CD4-positive, alpha-beta T cell treated with Interleukin-12 subunit alpha and Interleukin-12 subunit beta, for 1 hour (primary cell): ENCODE data around the gene CLEC4M.
"Not testable (repeated sequence)": the region's sequence is repeated elsewhere in the genome, so short reads cannot be mapped to it uniquely, and the experiment has no call there.

Experiments used
- DNase-seq: peaks from one replicate; pipeline ENCODE4 v3.0.0-alpha.2; 2020

The CLEC4M gene

GRCh38 chr19:7742991-7743390 is 20.1 kb upstream of the CLEC4M start:
- no peak for DNase-seq

DNA sequence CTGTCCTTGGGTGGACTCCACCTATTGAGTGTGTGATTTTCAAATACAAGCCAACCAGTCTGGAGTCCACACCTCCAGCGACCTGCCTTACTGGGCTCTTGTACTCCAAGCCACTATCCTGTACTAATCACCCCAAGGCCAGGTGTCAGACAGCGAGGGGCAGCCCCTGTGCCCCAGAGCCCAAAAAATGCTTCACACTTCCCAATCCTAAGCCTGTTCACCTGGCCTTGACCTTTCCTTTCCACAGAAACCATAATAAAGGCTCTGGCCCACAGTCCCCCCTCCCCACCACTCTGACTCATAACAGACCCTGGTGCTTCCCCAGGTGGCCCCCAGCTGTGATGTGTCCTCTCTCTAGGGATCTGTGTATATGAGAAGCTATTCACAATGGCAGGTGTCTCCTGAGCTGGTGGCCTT is 19.6 kb upstream of the CLEC4M start:
- no peak for DNase-seq

GRCh38 chr19:7744199-7744786 is 18.8 kb upstream of the CLEC4M start:
- DNase-seq = no peak

DNA sequence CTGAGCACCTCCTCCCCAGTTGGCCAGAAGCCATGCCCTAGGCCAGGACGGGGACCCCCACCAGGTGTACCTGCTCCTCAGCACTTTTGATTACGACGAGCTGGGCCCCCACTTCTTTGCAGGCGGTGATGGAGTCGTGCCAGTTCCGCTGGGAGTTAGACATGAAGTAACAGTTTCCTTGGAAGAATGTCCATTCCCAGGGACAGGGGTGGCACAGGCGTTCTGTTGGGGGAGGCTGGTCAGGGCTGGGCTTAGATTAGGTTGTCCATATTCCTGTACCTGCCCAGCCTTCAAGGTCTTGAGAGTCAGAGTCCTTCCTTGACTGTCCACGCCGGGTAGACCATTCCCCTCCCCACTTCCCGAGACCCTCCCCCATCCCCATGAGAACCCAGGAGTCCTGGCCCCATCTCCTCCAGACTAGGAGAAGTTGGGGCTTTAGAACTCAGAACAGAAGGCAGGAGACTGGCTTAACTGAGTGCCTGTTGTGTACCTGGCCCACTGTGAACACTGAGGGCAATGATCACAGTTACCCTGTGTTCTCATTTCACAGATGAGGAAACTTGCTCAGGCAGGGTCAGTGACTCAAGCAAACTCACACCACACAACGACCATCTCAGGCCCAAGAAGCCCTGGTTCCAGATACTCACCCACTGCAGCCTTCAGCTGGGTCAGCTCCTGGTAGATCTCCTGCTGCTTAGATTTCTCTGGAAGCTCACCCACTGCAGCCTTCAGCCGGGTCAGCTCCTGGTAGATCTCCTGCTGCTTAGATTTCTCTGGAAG is 18.0 kb upstream of the CLEC4M start:
- no peak for DNase-seq

DNA sequence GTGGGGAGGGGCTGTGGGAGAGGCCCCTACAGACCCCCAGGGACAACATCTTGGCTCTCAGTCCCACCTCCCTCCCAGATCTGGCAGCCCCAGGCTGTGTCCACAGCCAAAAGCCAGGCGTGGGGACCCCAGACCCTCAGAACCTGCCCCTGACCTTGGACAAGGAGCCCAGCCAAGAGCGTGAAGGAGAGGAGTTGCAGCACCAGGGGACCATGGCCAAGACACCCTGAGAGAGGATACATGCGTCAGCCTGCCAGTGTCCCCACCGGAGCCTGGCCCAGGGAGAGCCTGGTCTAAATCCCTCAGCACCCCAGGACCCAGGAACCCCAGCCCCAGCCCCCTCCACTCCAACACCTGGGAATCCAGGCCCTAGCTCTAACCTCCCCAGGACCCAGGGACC is 16.7 kb upstream of the CLEC4M start:
- not testable (repeated sequence) for DNase-seq

DNA sequence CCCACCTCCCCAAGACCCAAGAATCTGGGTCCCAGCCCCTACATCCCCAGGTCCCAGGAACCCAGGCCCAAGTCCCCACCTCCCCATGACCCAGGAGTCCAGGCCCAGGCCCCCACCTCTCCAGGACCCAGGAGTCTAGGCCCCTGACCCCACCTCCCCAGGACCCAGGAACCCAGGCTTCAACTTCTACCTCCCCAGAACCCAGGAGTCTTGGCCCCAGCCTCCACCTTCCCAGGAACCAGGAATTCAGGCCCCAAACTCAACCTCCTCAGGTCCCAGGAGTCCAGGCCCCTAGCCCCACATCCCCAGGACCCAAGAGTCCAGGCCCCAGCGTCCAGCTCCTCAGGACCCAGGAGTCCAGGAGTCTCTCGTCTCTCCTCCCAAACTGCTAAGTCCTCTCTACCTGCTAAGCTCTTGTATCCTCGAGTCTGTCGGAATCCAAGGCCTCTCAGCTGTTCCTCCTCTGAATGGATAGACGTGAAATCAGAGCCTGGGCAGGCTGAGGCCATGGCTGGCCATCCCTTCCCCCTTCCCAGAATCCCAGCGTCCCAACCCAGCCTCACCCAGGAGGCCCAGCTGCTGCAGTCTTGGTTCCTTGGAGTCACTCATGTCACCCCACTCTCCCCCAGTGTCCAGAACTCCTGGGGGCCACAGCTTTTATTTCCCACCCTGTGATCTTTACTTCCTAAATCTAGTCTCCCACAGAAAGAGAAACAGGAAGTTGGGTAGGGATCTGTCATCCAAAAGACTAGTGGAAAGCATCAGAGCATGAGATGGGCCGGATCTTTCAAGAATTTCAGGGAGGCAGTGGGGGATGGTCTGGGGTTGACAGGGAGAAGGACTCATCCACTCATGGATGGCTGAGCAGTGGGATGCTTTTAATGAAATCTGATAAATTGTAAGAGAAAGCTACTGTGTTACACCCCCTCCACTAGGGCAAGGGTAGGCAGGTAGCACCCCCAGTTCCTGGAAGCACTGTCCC is 15.8 kb upstream of the CLEC4M start, which contains the start of gene CD209:
Gene CD209, minus strand, starts transcription at position 632 of the 982 bp plus-strand sequence. Its CDS starts 23 bp downstream, at position 609.
- DNase-seq = no peak

DNA sequence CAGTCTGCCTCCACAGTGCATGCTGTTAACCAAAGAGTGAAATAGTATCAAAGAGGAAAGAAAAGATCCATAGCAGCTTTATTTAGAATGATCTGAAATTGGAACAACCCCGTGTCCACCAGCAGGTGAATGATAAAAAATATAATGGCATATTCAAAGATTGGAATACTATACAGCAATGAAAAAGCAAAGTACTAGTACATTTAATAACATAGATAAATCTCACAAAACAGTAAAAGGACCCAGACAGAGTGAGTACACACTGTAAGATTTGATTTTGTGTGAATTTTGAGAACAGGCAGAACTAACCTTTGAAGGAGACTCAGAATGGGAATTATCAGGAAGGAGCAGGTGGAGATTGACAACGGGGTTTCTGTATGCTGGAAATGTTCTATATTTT is 14.9 kb upstream of the CLEC4M start:
- no peak for DNase-seq

GRCh38 chr19:7748756-7749155 is 14.3 kb upstream of the CLEC4M start:
- DNase-seq = peak; percentile 7

DNA sequence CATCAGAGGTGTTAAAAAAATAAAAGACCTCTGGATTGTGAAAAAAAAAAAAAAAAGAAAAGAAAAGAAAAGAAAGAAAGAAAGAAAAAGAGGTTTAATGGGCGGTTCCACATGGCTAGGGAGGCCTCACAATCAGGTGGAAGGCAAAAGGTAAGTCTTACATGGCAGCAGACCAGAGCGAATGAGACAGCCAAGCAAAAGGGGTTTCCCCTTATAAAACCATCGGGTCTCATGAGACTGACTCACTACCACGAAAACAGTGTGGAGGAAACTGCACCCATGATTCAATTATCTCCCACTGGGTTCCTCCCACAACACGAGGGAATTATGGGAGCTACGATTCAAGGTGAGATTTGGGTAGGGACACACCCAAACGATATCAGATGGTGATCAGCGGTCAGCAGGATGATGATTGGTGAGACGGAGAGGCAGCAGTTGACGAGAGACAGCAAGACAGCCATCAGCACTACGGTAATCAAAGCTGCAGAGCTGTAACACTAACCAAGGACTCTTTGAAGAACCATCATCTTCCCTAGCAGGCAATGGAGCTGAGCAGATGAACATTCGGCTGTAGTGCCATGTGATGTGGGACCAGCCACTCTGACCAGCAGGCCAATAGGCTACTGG is 11.8 kb upstream of the CLEC4M start:
- peak; percentile 31 for DNase-seq

GRCh38 chr19:7756258-7756657 is 6.8 kb upstream of the CLEC4M start:
- no peak for DNase-seq

DNA sequence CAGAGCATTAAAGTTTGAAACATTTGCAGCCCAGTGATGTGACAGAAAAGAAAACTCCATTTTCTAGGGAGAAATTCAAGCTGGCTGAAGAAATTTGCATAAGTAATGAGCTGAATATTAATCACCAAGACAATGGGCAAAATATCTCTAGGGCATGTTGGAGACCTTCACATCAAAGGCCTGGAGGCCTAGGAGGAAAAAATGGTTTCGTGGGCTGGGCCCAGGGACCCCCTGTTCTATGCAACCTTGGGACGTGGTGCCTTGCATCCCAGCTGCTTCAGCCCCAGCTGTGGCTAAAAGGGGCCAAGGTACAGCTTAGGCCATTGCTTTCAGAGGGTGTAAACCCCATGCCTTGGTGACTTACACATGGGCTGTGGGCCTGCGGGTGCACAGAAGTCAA is 5.7 kb upstream of the CLEC4M start:
- DNase-seq = no peak

- no peak for DNase-seq
These were observed 3.9 kb upstream of the CLEC4M start for GRCh38 chr19:7759156-7759555.

- no peak for DNase-seq
These were observed 653 bp downstream of the CLEC4M start for GRCh38 chr19:7763696-7764095.

GRCh38 chr19:7764157-7764556 is 1.1 kb downstream of the CLEC4M start:
- DNase-seq = not testable (repeated sequence)

GRCh38 chr19:7765043-7765442 is 2.0 kb downstream of the CLEC4M start:
- not testable (repeated sequence) for DNase-seq

DNA sequence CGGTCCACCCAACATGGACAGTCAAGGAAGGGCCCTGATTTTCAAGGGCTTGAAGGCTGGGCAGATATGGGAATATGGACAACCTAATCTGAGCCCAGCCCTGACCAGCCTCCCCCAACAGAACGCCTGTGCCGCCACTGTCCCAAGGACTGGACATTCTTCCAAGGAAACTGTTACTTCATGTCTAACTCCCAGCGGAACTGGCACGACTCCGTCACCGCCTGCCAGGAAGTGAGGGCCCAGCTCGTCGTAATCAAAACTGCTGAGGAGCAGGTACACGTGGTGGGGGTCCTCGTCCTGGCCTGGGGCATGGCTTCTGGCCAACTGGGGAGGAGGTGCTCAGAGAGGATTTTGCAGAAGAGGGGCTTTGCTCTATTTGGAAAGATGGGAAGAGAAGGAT is 3.5 kb downstream of the CLEC4M start:
- no peak for DNase-seq

DNA sequence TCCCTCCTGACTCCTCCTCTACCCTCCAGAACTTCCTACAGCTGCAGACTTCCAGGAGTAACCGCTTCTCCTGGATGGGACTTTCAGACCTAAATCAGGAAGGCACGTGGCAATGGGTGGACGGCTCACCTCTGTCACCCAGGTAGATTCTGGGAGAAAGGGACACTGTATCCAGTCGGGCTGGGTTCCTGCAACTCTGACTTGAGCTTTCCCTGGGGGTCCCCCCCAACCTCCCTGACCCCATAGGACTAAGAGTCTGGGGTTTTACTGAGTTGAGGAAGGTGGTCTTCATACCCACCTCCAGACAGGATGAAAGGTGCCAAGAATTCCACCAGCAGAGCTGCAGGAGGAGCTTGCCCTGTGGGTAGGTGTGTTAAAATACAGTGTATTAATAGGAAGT is 4.4 kb downstream of the CLEC4M start:
- DNase-seq = no peak

GRCh38 chr19:7769171-7769570 is 6.1 kb downstream of the CLEC4M start:
- no peak for DNase-seq

DNA sequence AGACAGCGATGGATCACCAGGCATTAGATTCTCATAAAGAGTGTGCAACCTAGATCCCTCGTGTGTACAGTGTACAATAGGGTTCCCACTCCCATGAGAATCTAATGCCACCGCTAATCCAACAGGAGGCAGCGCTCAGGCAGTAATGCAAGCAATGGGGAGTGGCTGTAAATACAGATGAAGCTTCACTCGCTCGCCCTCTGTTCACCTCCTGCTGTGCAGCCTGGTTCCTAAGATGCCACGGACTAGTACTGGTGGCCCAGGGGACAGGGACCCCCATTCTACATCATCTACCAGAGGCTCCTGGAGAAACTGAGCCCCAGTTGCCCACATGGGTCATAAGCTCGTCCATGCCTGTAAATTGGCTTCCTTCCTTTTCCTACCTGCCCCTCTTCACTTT is 8.0 kb downstream of the CLEC4M start:
- no peak for DNase-seq

GRCh38 chr19:7772752-7773291 is 9.8 kb downstream of the CLEC4M start:
- peak; percentile 46 for DNase-seq

- DNase-seq = no peak
These were observed 10.8 kb downstream of the CLEC4M start for GRCh38 chr19:7773841-7774240.

DNA sequence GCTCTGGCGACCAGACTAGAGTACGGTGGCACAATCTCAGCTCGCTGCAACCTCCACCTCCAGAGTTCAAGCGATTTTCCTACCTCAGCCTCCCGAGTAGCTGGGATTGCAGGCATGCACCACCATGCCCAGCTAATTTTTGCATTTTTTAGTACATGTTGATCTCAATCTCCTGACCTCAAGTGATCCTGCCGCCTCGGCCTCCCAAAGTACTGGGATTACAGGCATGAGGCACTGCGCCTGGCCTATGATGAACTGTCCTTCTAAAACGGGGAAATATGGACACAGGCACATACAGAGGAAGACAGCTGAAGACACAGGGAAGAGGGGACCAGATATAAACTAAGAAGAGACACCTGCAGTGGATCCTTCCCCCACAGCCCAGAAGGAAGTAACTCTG is 12.7 kb downstream of the CLEC4M start:
- no peak for DNase-seq

DNA sequence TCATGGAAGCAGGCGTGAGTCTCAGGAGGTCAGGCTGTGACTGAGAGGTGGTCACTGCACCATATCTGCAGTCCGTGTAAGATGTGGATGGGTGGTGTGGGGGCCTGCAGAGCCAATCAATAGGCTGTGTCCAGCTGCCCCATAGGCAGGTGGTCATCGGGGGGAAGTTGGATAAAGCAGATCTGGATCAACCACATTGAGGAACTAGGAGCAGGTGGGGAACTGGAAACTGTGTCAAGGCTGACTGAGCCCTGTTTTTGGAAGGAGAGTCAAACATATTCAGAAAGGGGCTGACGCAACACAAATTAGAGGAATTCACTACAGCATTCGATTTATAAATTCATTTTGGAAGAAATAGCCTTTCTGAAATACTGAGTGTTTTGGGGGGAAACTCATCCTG is 15.0 kb downstream of the CLEC4M start:
- no peak for DNase-seq
